ENCODE results near the gene CSPG4. TPM values are rescaled to one million over a fixed set of nuclear protein-coding genes. Genes with fewer than 3 reads are reported as not detected.
"Not testable (repeated sequence)": the region's sequence is repeated elsewhere in the genome, so short reads cannot be mapped to it uniquely, and the experiment has no call there.

The CSPG4 gene
- total and polyA plus RNA-seq, 2 donors (not counting 3 experiments of a cell fraction or from before 2014, with no cell fraction given), result not detected

DNA sequence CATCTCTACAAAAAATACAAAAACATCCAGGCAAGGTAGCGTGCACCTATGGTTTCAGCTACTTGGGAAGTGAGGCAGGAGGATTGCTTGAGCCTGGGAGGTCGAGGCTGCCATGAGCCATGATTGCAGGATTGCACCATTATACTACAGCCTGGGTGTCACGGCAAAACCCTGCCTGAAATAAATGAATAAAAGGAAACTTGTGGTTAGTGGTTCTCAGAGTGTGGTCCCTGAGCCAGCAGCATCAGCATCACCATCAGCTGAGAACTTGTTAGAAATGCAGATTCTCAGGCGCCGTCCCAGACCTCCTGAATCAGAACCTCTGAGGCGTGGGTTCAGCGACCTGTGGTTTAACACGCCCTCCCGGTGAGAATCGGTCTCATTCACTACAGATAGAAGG lies 36.2 kb upstream of the CSPG4 start:
- CTCF ChIA-PET; H3K4me2 ChIP-seq (ENCODE audit: insufficient read depth, low read length); H4K20me1 ChIP-seq (replicated peaks; ENCODE audit: control insufficient read depth, extremely low read depth, insufficient read depth, low read length); H2AFZ ChIP-seq (ENCODE audit: low read depth, low read length); H3K36me3 ChIP-seq (ENCODE audit: control insufficient read depth in 2 of 2, extremely low read depth in 1 of 2, insufficient read depth in 2 of 2, low read length in 2 of 2); H3K9me3 ChIP-seq (replicated peaks; ENCODE audit: control insufficient read depth, insufficient read depth, low read length); intact Hi-C loops (cut with micrococcal nuclease); BruUV-seq (replicated peaks); H3K4me3 ChIP-seq (replicated peaks in 1 of 3; ENCODE audit: insufficient read depth in 1 of 3, low read depth in 1 of 3, low read length in 3 of 3); dilution Hi-C loops (cut with MboI; ENCODE audit: extremely low pct_ligation_motif_present, low sequenced_read_pairs); H3K27me3 ChIP-seq (ENCODE audit: control insufficient read depth in 2 of 2, insufficient read depth in 2 of 2, low read length in 2 of 2); FAIRE-seq; H3K27ac ChIP-seq (ENCODE audit: insufficient read depth, low read depth, low read length); H3K4me1 ChIP-seq (ENCODE audit: control insufficient read depth, extremely low read depth, insufficient read depth, low read length); DNase-seq (ENCODE audit: low read depth, low spot score); H3K9me1 ChIP-seq (replicated peaks; ENCODE audit: control insufficient read depth, extremely low read depth, insufficient read depth, low read length); H3K9ac ChIP-seq (replicated peaks; ENCODE audit: extremely low read depth, insufficient read depth, low read length); POLR2A ChIA-PET; H3K79me2 ChIP-seq (ENCODE audit: control insufficient read depth, insufficient read depth, low read length): not testable (repeated sequence)

DNA sequence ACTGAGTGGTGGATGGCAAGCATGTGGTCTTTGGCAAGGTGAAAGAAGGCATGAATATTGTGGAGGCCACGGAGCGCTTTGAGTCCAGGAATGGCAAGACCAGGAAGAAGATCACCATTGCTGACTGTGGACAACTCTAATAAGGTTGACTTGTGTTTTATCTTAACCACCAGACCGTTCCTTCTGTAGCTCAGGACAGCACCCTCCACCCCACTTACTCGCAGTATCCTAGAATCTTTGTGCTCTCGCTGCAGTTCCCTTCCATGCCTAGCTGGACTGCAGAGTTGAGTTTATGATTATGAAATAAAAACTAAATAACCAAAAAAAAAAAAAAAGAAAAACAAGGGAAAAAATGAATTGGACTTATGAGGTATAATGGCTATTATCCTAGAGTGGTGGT lies 34.5 kb upstream of the CSPG4 start:
- H2AFZ ChIP-seq (ENCODE audit: low read depth, low read length); H3K36me3 ChIP-seq (ENCODE audit: control insufficient read depth in 2 of 2, extremely low read depth in 1 of 2, insufficient read depth in 2 of 2, low read length in 2 of 2); H3K9me1 ChIP-seq (replicated peaks; ENCODE audit: control insufficient read depth, extremely low read depth, insufficient read depth, low read length); CTCF ChIA-PET; intact Hi-C loops (cut with micrococcal nuclease); BruUV-seq (replicated peaks); H3K9me3 ChIP-seq (replicated peaks; ENCODE audit: control insufficient read depth, insufficient read depth, low read length); H3K4me2 ChIP-seq (ENCODE audit: insufficient read depth, low read length); dilution Hi-C loops (cut with MboI; ENCODE audit: extremely low pct_ligation_motif_present, low sequenced_read_pairs); POLR2A ChIA-PET; H3K27me3 ChIP-seq (ENCODE audit: control insufficient read depth in 2 of 2, insufficient read depth in 2 of 2, low read length in 2 of 2); H4K20me1 ChIP-seq (replicated peaks; ENCODE audit: control insufficient read depth, extremely low read depth, insufficient read depth, low read length); H3K4me1 ChIP-seq (ENCODE audit: control insufficient read depth, extremely low read depth, insufficient read depth, low read length); FAIRE-seq; H3K79me2 ChIP-seq (ENCODE audit: control insufficient read depth, insufficient read depth, low read length); H3K4me3 ChIP-seq (replicated peaks in 1 of 3; ENCODE audit: insufficient read depth in 1 of 3, low read depth in 1 of 3, low read length in 3 of 3); DNase-seq (ENCODE audit: low read depth, low spot score); H3K27ac ChIP-seq (ENCODE audit: insufficient read depth, low read depth, low read length); H3K9ac ChIP-seq (replicated peaks; ENCODE audit: extremely low read depth, insufficient read depth, low read length): not testable (repeated sequence)

DNA sequence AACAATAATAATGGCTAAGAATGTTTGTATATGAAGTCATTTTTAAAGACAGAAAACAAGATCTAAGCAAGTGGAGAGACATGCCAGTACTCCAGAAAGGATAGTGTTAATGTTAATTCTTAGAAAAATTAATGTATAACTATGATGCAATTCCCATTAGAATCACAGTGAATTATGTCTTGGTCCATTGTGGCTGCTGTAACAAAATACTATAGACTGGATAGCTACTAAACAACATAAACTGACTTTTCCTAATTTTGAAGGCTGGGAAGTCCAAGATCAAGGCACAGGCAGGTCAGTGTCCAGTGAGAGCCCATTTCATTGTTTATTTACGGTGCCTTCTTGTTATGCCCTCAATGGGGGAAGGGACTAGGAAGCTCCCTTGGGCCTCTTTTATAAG lies 32.7 kb upstream of the CSPG4 start:
- no peaks in the 10 kb centered on the region for H4K20me1 ChIP-seq (replicated peaks; ENCODE audit: control insufficient read depth, extremely low read depth, insufficient read depth, low read length)
- no peak overlapping the region for H2AFZ ChIP-seq (ENCODE audit: low read depth, low read length)
- TF ChIP-seq GATA2 (IDR thresholded peaks at IDR 0.05; ENCODE audit: insufficient read depth, insufficient read length, low read depth, low read length) (no peak), EZH2 (IDR thresholded peaks at IDR 0.05; ENCODE audit: borderline replicate concordance, low read depth, low read length, severe bottlenecking) (no peak), JUN (IDR thresholded peaks at IDR 0.05; ENCODE audit: borderline replicate concordance, insufficient read depth, insufficient read length, low read depth) (no peak), POLR2A (IDR thresholded peaks at IDR 0.05; ENCODE audit: low read depth, low read length) (no peak), POLR2AphosphoS5 (IDR thresholded peaks at IDR 0.05; ENCODE audit: insufficient read depth, low read depth, low read length) (no peak), FOS (IDR thresholded peaks at IDR 0.05; ENCODE audit: borderline replicate concordance, insufficient read depth, low read length) (no peak), MYC (IDR thresholded peaks at IDR 0.05; ENCODE audit: low read depth, low read length) (no peak)
- TF ChIP-seq, protein P1, sequence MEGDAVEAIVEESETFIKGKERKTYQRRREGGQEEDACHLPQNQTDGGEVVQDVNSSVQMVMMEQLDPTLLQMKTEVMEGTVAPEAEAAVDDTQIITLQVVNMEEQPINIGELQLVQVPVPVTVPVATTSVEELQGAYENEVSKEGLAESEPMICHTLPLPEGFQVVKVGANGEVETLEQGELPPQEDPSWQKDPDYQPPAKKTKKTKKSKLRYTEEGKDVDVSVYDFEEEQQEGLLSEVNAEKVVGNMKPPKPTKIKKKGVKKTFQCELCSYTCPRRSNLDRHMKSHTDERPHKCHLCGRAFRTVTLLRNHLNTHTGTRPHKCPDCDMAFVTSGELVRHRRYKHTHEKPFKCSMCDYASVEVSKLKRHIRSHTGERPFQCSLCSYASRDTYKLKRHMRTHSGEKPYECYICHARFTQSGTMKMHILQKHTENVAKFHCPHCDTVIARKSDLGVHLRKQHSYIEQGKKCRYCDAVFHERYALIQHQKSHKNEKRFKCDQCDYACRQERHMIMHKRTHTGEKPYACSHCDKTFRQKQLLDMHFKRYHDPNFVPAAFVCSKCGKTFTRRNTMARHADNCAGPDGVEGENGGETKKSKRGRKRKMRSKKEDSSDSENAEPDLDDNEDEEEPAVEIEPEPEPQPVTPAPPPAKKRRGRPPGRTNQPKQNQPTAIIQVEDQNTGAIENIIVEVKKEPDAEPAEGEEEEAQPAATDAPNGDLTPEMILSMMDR (IDR thresholded peaks at IDR 0.05; ENCODE audit: extremely low read depth in 1 of 2, insufficient read depth in 1 of 2, low read depth in 1 of 2, low read length in 2 of 2), result no peak
- TF ChIP-seq, protein P2, sequence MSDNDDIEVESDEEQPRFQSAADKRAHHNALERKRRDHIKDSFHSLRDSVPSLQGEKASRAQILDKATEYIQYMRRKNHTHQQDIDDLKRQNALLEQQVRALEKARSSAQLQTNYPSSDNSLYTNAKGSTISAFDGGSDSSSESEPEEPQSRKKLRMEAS (IDR thresholded peaks at IDR 0.05; ENCODE audit: insufficient read depth, insufficient read length), result no peak
- no peak overlapping the region for H3K4me3 ChIP-seq (replicated peaks in 1 of 3; ENCODE audit: insufficient read depth in 1 of 3, low read depth in 1 of 3, low read length in 3 of 3)
- dilution Hi-C loops (cut with MboI; ENCODE audit: extremely low pct_ligation_motif_present, low sequenced_read_pairs) (no loop called here), intact Hi-C loops (cut with micrococcal nuclease) (no loop called here)
- CTCF ChIA-PET, result interaction anchor here (1.0 to 1.6 kb wide), 6 partner anchors 11 to 42 kb away, joined by 3 to 4 read pairs (median 3); no protein-coding TSS in a partner anchor
- no peaks in the 10 kb centered on the region for H3K9me1 ChIP-seq (replicated peaks; ENCODE audit: control insufficient read depth, extremely low read depth, insufficient read depth, low read length)
- no peaks in the 10 kb centered on the region for H3K36me3 ChIP-seq (ENCODE audit: control insufficient read depth in 2 of 2, extremely low read depth in 1 of 2, insufficient read depth in 2 of 2, low read length in 2 of 2)
- POLR2A ChIA-PET, result no interaction called here
- no peak overlapping the region for H3K9ac ChIP-seq (replicated peaks; ENCODE audit: extremely low read depth, insufficient read depth, low read length)
- no peak overlapping the region for H3K4me2 ChIP-seq (ENCODE audit: insufficient read depth, low read length)
- peaks cover 9 to 10% of the 10 kb centered on the region in 2 experiments for H3K27me3 ChIP-seq (ENCODE audit: control insufficient read depth in 2 of 2, insufficient read depth in 2 of 2, low read length in 2 of 2)
- BruUV-seq (replicated peaks), result no TSS peak
- H3K9me3 ChIP-seq (replicated peaks; ENCODE audit: control insufficient read depth, insufficient read depth, low read length), result no peaks in the 10 kb centered on the region
- FAIRE-seq (no peak), DNase-seq (ENCODE audit: low read depth, low spot score) (no peak)
- H3K27ac ChIP-seq (ENCODE audit: insufficient read depth, low read depth, low read length), result no peak overlapping the region
- no peaks in the 10 kb centered on the region for H3K4me1 ChIP-seq (ENCODE audit: control insufficient read depth, extremely low read depth, insufficient read depth, low read length)
- no peaks in the 10 kb centered on the region for H3K79me2 ChIP-seq (ENCODE audit: control insufficient read depth, insufficient read depth, low read length)
